Keratinocyte (primary cell): ENCODE measurements around the gene TMTC4. TPM values are rescaled to one million over a fixed set of nuclear protein-coding genes. Genes with fewer than 3 reads are reported as not detected.

Experiments used
- DNase-seq: peaks from one replicate; pipeline ENCODE4 v3.0.0-alpha.2; 2011; ENCODE audit warnings: low read depth, missing footprints, low spot score
- FAIRE-seq: peaks from 2 replicates; lab custom pipeline; 2011; peaks lifted over from hg19 to GRCh38; lab: Jason Lieb, UNC
- H2AFZ ChIP-seq: 2 replicates; pipeline ENCODE4 v1.6.0; 2012; ENCODE audit warnings: low read length, control low read depth, inconsistent platforms; ENCODE audit not compliant: control insufficient read depth
- H3K27ac ChIP-seq: 2 replicates; pipeline ENCODE4 v1.5.1; 2011; ENCODE audit warnings: low read length; ENCODE audit not compliant: control insufficient read depth, insufficient read depth
- H3K27me3 ChIP-seq: 3 replicates; pipeline ENCODE4 v1.6.0; 2011; ENCODE audit warnings: low read length; ENCODE audit not compliant: control insufficient read depth, insufficient read depth; ENCODE audit errors: extremely low read depth
- H3K36me3 ChIP-seq, 2 experiments: 2 replicates in 1 of 2; 3 replicates in 1 of 2; pipeline ENCODE4 v1.5.1; 2011; ENCODE audit warnings: low read length in 2 of 2, mild to moderate bottlenecking in 1 of 2; ENCODE audit not compliant: control insufficient read depth in 2 of 2, insufficient read depth in 2 of 2; ENCODE audit errors: extremely low read depth in 1 of 2
- H3K4me1 ChIP-seq: 3 replicates; pipeline ENCODE4 v1.5.1; 2011; ENCODE audit warnings: low read length; ENCODE audit not compliant: control insufficient read depth, insufficient read depth; ENCODE audit errors: extremely low read depth
- H3K4me2 ChIP-seq: 3 replicates; pipeline ENCODE4 v1.6.0; 2011; ENCODE audit warnings: low read depth, low read length; ENCODE audit not compliant: control insufficient read depth, insufficient read depth; ENCODE audit errors: extremely low read depth
- H3K4me3 ChIP-seq, 3 experiments: fragments of 200-600 bp in 1 of 3; sonication (generic) in 1 of 3; 2 replicates in 2 of 3; 3 replicates in 1 of 3; pipeline ENCODE4 v1.5.1; 2011 to 2016; ENCODE audit warnings: low read length in 3 of 3, mild to moderate bottlenecking in 3 of 3, control low read depth in 2 of 3, inconsistent platforms in 1 of 3, low read depth in 1 of 3, mixed read lengths in 1 of 3, mixed run types in 1 of 3, moderate library complexity in 1 of 3; ENCODE audit not compliant: control insufficient read depth in 2 of 3, insufficient read depth in 2 of 3; ENCODE audit errors: extremely low read depth in 1 of 3
- H3K79me2 ChIP-seq: 2 replicates; pipeline ENCODE4 v1.6.0; 2012; ENCODE audit warnings: low read length; ENCODE audit not compliant: control insufficient read depth, insufficient read depth
- H3K9ac ChIP-seq: 3 replicates; pipeline ENCODE4 v1.6.0; 2011; ENCODE audit warnings: low read length; ENCODE audit not compliant: control insufficient read depth, insufficient read depth; ENCODE audit errors: extremely low read depth
- H3K9me1 ChIP-seq: 3 replicates; pipeline ENCODE4 v1.6.0; 2011; ENCODE audit warnings: low read length; ENCODE audit not compliant: control insufficient read depth, insufficient read depth; ENCODE audit errors: extremely low read depth
- H3K9me3 ChIP-seq: 2 replicates; pipeline ENCODE4 v1.5.1; 2012; ENCODE audit warnings: low read depth, low read length; ENCODE audit not compliant: control insufficient read depth
- H4K20me1 ChIP-seq: 3 replicates; pipeline ENCODE4 v1.6.0; 2011; ENCODE audit warnings: low read length; ENCODE audit not compliant: control insufficient read depth, insufficient read depth; ENCODE audit errors: extremely low read depth
- EZH2 ChIP-seq: IDR thresholded peaks from one replicate; pipeline ENCODE4 v1.6.1; 2012; ENCODE audit warnings: inconsistent platforms, mild to moderate bottlenecking, low read length, moderate library complexity
- dilution Hi-C: fragments of 300-500 bp; cut with MboI; formaldehyde crosslinking; loops from one replicate; pipeline ENCODE4 v1.7.0; 2020; ENCODE audit warnings: low sequenced_read_pairs; ENCODE audit not compliant: extremely low pct_ligation_motif_present
- polyA plus RNA-seq, 5 experiments: library from polyadenylated mRNA; depleted of rRNA in 3 of 5; stranded (reverse) in 3 of 5; stranded (forward) in 1 of 5; unstranded in 1 of 5; fragments of >200 nt; gene quantifications; 1 replicate in 1 of 5; 2 replicates in 3 of 5; 3 replicates in 1 of 5; pipeline versions ENCODE4 v1.2.1 to v1.2.3, GENCODE V29; 2011 to 2012; ENCODE audit warnings: missing spikeins in 2 of 5, low read depth in 1 of 5, low replicate concordance in 1 of 5
- TF ChIP-seq, protein P1 (sequence below), 3 experiments: IDR thresholded peaks in 1 of 3; conservative IDR thresholded peaks in 1 of 3; optimal IDR thresholded peaks in 1 of 3; 2 replicates in 2 of 3; 3 replicates in 1 of 3; pipeline versions ENCODE3 to v1.5.1; 2011; ENCODE audit warnings: low read length in 3 of 3, mild to moderate bottlenecking in 3 of 3, moderate library complexity in 2 of 3, control low read depth in 1 of 3, inconsistent platforms in 1 of 3; ENCODE audit not compliant: insufficient read depth in 2 of 3; ENCODE audit errors: extremely low read depth in 1 of 3

Gene TMTC4
- polyA plus RNA-seq, 1 donor (not counting 4 experiments of a cell fraction or from before 2014, with no cell fraction given), result 6.5 TPM

DNA sequence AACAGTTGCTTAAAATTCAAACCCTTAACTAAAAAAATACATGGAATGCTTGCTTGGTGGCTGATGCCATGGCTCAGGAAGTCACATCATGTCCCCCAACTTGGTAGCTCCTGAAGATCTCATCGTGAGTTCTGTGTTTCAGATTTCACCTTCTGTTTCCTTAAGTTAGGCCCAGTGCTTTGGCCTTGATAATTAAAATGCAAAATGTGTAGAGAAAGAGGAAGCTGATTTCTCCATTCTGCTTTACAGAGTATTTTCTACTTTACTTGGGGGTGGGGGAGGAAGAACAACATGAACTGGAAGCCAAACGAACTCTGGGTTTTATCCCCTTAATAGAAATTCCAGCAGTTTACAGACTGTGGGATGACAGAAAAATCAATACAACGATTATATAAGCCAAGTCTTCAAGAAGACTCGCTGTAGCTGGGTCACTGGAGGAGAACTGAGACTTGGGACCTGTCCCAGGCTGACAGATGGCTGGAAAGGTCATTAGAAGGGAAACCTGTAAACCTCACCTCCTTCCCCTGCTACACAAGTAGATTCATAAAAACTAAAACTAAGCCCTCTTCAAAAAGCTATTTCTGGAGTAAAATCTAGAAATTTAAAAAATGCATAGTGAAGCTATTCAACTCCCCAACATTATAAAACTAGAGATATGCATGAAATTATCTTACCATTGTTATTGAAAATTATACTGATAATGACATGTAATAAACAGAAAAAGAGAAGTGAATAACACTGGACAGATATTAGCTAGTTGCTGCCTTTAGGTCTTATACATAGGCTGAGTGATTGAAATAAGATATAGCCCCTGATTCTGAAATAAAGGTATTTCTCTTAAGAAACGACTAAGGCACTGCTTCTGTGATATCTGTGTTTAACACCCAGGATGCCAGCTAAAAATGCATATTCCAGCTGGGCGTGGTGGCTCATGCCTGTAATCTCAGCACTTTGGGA, 63.9 kb downstream of the TMTC4 start:
- TF ChIP-seq EZH2, result no peak
- TF ChIP-seq, protein P1, sequence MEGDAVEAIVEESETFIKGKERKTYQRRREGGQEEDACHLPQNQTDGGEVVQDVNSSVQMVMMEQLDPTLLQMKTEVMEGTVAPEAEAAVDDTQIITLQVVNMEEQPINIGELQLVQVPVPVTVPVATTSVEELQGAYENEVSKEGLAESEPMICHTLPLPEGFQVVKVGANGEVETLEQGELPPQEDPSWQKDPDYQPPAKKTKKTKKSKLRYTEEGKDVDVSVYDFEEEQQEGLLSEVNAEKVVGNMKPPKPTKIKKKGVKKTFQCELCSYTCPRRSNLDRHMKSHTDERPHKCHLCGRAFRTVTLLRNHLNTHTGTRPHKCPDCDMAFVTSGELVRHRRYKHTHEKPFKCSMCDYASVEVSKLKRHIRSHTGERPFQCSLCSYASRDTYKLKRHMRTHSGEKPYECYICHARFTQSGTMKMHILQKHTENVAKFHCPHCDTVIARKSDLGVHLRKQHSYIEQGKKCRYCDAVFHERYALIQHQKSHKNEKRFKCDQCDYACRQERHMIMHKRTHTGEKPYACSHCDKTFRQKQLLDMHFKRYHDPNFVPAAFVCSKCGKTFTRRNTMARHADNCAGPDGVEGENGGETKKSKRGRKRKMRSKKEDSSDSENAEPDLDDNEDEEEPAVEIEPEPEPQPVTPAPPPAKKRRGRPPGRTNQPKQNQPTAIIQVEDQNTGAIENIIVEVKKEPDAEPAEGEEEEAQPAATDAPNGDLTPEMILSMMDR (optimal IDR thresholded peaks at IDR 0.05 in 1 of 3, IDR thresholded peaks at IDR 0.05 in 1 of 3, conservative IDR thresholded peaks at IDR 0.05 in 1 of 3; ENCODE audit: extremely low read depth in 1 of 3, insufficient read depth in 2 of 3, low read length in 3 of 3), result no peak
- no peak for DNase-seq
- Histone ChIP-seq H3K36me3 (no peaks in the 10 kb centered on the region), H3K27me3 (no peaks in the 10 kb centered on the region), H4K20me1 (no peaks in the 10 kb centered on the region), H2AFZ (no peak overlapping the region), H3K4me1 (peaks cover 12% of the 10 kb centered on the region), H3K4me3 (no peak overlapping the region), H3K9me3 (no peaks in the 10 kb centered on the region), H3K9me1 (no peaks in the 10 kb centered on the region), H3K4me2 (no peak overlapping the region), H3K9ac (no peak overlapping the region), H3K27ac (no peak overlapping the region), H3K79me2 (no peaks in the 10 kb centered on the region)
- no peak for FAIRE-seq
- dilution Hi-C loops, result no loop called here

DNA sequence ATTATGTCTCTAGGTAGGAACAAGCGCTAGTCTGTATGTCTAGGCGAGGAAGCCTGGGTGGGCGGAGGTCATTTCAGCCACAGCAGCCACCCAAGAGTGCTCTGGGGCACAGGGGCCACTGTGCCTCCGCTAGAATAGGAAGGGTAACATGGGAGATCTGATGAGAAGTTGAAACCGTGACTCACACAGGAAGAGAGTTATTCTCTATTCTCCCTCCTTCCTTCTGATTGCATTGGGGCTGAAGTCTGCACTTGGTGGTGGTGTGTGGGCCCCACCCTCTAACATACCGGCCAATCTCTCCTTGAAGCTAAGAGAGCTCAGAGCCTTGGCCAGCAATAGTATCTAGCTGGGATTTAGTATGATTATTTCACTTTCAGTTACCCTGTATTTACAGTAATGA, 65.7 kb downstream of the TMTC4 start:
- no peak overlapping the region for H2AFZ ChIP-seq
- no peaks in the 10 kb centered on the region for H3K9me1 ChIP-seq
- H3K9ac ChIP-seq, result no peak overlapping the region
- no peak for DNase-seq
- no peak overlapping the region for H3K27ac ChIP-seq
- no peak overlapping the region for H3K4me2 ChIP-seq
- H3K27me3 ChIP-seq, result no peaks in the 10 kb centered on the region
- H3K4me3 ChIP-seq, result no peak overlapping the region
- TF ChIP-seq, protein P1 (optimal IDR thresholded peaks at IDR 0.05 in 1 of 3, IDR thresholded peaks at IDR 0.05 in 1 of 3, conservative IDR thresholded peaks at IDR 0.05 in 1 of 3; ENCODE audit: extremely low read depth in 1 of 3, insufficient read depth in 2 of 3, low read length in 3 of 3), result no peak
- no peak for TF ChIP-seq EZH2
- H3K9me3 ChIP-seq, result no peaks in the 10 kb centered on the region
- peaks cover 12% of the 10 kb centered on the region for H3K4me1 ChIP-seq
- dilution Hi-C loops, result no loop called here
- H3K36me3 ChIP-seq, result no peaks in the 10 kb centered on the region
- no peaks in the 10 kb centered on the region for H3K79me2 ChIP-seq
- no peaks in the 10 kb centered on the region for H4K20me1 ChIP-seq
- FAIRE-seq, result no peak
